Neural cell (in vitro differentiated cells): ENCODE measurements around the gene IL3RA.

ENCODE experiments used
- CTCF ChIP-seq: fragments of 450-650 bp; IDR thresholded peaks from 2 replicates; pipeline ENCODE4 v1.5.1; 2014; ENCODE audit warnings: antibody characterized with exemption, mild to moderate bottlenecking, moderate library complexity; ENCODE audit not compliant: poor library complexity, severe bottlenecking
- EP300 ChIP-seq: fragments of 450-650 bp; conservative IDR thresholded peaks from 2 replicates; pipeline ENCODE4 v1.6.1; 2014; ENCODE audit warnings: antibody characterized with exemption, mild to moderate bottlenecking, moderate library complexity; ENCODE audit not compliant: poor library complexity, severe bottlenecking
- EZH2 ChIP-seq: fragments of 200-600, 300-800 bp; shearing (Covaris generic), sonication (generic); IDR thresholded peaks from 2 replicates; pipeline ENCODE4 v1.6.1; 2014; ENCODE audit warnings: antibody characterized with exemption, low read length, borderline replicate concordance, mild to moderate bottlenecking; ENCODE audit not compliant: insufficient read depth, poor library complexity, severe bottlenecking
- POLR2AphosphoS5 ChIP-seq: IDR thresholded peaks from 2 replicates; pipeline ENCODE4 v1.6.1; 2012
- RAD21 ChIP-seq: fragments of 450-650 bp; conservative IDR thresholded peaks from 2 replicates; pipeline ENCODE4 v1.6.1; 2014; ENCODE audit warnings: antibody characterized with exemption, mild to moderate bottlenecking, moderate library complexity
- SMC3 ChIP-seq: fragments of 450-650 bp; conservative IDR thresholded peaks from 2 replicates; pipeline ENCODE4 v1.6.1; 2014; ENCODE audit warnings: antibody characterized with exemption, mild to moderate bottlenecking, moderate library complexity; ENCODE audit not compliant: poor library complexity

GRCh38 chrX:1411326-1411725 is 74.7 kb downstream of the IL3RA start:
- TF ChIP-seq CTCF (no peak), SMC3 (no peak), EZH2 (no peak), RAD21 (no peak), POLR2AphosphoS5 (no peak), EP300 (no peak)
